ENCODE results near the gene HDAC10.

Gene HDAC10

GRCh38 chr22:50236731-50237409, 14.2 kb downstream of the HDAC10 start:
- DNase-seq (ENCODE audit: low spot score): no peak

GRCh38 chr22:50233223-50233622, 17.8 kb downstream of the HDAC10 start:
- DNase-seq (ENCODE audit: low spot score): no peak

DNA sequence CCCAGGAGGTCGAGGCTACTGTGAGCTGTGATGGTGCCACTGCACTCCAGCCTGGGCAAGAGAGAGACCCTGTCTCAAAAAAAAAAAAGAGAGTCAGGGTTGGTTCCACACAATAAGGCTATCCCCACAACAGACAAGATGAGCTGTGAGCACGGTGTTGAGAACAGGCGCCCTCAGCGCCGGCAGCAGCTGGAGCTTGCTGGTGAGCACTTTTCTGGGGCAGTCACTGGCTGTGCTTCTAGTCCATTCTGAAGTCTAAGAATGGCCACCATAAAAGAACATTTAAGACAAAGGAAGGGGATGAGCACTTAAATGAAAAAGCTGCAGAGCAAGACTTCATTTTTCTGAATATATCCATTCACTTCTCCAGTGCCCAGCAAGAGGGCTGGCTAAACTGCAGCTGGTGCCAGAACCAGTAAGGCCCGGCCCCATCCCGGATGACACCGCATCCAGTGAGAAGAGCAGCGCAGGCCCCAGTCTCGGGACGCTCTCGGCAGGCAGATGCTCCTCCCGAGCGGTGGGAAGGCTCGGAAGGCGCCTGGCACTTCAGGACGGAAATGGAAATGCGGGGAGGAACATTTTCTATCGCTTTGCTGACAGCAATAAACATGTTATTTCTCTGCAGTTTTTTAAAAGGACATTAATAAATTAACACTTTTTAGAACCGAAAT, 18.4 kb downstream of the HDAC10 start:
- no peak for DNase-seq (ENCODE audit: low spot score)

- no peak for DNase-seq (ENCODE audit: low spot score)
Observed at GRCh38 chr22:50229370-50229769, 21.7 kb downstream of the HDAC10 start.

DNA sequence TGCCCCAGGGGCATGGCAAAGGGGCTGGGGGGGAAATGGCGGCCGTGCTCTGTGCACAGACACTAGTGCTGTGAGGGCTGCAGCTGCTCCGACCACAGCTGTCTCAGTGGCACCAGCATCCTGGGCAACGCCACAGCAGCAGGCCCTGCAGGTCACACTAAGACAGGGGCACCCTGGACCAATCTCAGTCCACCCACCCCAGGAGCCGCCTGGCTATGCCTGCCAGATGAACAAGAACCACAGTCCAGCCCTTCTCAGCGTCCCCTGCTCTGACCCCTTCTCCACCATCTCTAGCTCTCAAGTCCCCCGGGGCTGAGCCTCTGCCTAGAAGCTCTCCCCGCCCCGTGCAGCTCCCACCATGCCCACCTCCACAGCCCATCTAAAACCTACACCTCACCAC, 22.7 kb downstream of the HDAC10 start:
- no peak for DNase-seq (ENCODE audit: low spot score)

DNA sequence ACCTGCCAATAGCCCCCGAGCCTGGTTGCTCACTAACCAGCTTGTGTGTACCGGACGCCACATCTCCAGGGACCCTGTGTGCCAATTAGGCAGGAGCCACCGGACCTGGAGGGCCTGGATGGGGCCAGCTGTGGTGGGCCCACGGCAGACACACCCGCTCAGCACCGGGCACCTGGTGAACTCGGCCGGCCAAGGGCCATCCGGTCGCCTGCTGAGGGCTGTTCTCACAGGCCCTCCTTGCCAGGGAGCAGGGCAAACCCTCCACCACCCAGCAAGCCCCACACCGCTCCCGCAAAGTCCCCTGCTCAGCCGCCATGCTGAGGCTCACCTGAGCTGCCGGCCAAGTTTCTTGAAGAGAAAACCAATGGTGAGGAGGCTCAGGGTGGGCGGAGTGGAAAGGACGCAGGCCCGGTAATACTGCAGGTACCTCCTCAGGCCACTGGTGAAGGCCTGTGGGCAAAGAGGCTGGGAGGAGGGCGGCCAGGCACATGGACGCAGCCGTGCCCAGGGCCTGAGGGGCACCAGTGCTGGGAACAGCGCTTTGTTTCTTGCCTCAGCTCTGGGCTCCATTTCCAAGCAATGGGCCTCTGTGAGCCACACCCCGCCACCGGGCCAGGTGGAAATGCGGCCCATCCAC, 23.4 kb downstream of the HDAC10 start:
- no peak for DNase-seq (ENCODE audit: low spot score)

DNA sequence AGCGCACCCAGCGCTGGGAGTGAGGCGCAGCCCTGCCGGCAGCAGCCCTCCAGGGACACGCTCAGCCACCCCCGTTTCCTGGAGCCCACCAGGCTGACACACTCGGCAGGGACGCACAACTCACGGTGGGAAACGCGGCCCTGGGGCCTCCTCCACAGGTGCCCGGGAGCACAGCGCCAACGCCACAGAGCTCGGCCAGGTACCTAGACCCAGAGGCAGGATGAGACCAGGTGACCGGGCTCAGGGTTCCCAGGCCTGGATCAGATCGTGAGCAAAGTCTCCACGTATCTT, 24.2 kb downstream of the HDAC10 start:
- DNase-seq (ENCODE audit: low spot score): no peak

DNA sequence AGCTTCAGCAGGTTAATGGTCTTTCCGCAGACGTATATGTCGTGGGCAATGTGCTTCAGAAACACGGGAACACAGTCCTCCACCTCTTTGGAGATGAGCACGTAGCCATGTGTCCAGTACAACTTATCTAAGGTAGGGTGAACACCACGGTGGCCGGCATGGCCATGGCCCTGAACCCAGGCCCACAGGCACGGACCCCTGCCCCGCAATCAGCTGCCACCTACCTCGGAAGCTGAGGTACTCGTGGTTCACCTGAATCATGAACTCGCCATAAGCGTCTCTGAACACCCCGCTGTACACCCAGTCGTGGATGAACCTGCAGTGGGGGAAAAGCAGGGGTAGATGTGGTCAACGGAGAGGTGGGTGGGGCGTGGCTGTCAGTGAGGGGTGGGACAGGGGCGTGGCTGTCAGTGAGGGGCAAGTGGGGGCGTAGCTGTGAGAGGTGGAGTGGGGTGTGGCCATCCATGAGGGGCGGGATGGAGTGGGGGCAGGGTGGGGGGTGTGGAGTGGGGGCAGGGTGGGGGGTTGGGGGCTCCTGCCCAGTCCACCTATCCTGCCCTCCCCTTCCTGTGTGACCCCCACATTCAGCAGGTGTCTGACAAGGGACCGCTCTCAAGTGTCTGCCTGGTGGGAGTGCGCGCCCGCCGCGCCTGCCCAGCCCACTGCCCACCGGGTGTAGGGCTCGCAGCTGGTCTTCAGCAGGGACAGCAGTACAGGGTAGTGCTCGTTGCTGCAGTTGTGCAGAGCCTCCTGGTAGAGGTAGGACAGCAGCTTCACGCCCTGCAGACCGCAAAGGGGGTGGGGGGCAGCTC, 24.8 kb downstream of the HDAC10 start:
- no peak for DNase-seq (ENCODE audit: low spot score)

DNA sequence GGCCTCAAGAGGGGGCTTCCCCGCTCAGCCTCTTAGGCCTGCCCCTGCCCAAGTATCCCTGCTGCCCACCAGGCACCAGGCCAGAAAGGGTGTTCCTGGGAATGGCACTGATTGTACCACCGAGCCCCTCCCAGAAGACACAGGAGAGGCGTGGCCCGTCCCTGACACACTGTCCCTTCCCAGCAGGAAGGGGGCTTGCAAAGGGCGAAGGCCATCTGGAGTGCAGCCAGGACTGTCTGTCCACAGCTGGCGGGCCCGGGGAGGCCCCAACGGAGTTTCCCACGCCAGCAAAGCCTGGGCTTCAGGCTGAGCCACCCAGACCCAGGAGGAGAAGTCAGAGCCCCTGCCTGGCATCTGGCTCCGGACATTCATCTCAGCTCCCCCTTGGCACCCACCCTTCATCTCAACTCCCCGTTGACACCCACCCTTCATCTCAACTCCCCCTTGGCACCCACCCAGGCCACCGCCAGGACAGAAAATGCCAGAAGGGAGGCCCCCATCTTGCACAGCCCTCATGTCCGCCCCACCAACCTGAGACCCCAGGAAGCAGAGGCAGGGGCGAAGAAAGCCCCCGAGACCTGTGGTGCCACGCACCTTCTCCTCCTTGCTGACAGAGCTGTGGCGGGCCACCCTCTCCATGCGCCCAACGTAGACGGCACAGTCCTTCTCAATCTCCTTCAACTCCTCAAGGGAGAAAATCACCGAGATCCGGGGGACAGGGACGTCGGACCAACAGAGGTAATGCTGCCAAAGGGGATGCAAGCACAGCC, 25.7 kb downstream of the HDAC10 start:
- DNase-seq (ENCODE audit: low spot score): no peak

DNA sequence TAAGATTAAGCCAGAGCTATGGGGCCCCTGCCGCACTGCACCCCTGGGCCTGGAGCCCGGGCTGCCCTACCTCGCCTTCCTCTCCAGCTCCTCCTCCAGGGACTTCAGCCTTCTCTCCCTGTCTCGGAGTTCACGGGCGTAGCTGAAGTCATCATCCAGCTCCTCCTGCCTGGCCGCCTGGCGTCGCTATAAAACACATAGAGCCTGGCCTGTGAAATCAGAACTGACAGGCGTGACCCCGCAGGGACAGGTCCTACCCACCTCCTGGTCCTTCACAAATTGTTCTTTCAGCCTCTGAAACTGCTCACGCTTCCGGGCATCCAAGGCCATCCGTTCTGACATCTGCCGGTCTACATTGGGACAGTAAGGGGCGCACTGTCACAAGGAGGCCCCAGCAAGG, 27.0 kb downstream of the HDAC10 start:
- no peak for DNase-seq (ENCODE audit: low spot score)

- DNase-seq (ENCODE audit: low spot score): no peak
Observed at GRCh38 chr22:50222508-50222907, 28.6 kb downstream of the HDAC10 start.

DNA sequence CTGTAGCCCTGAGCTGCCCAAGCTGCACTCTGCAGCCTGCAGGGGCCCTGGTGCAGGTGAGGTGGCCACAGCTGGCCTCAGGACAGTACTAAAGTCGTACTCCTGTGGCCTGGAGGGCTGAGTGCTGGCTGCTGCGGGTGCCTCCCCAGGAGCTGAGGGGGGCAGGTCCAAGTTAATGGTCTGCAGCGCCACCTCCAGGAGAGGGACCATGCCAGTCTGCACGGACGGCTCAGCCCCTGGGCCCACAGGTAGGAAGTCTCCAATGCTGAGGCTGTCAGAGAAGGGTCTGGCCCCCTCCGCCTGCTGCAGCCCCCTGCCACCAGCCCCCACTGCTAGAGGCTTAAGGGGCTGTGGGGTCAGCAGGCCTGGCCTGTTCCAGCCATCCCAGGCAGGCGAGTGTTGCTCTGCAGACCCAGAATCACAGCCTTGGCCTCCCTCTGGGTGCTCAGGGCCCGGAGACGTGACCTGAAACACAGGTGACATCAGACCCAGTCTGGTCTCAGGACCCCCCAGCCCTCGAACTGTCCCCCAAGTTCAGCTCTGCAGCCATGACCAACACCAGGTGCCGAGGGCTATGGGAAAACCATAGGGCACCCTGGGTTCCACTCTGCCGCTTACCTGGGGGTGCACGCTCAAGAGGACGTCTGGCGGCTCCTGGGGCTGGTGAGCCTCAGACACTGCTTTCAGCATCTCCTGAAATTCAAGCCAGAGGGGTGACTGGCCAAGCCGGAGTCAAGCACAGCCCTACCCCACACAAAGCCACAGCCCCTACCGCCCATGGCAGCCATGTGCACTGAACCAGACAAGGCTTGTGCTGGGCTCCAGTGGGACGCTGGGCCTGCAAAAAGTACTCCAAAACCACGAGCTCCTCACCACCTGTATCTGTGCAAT, 29.4 kb downstream of the HDAC10 start:
- no peak for DNase-seq (ENCODE audit: low spot score)

DNA sequence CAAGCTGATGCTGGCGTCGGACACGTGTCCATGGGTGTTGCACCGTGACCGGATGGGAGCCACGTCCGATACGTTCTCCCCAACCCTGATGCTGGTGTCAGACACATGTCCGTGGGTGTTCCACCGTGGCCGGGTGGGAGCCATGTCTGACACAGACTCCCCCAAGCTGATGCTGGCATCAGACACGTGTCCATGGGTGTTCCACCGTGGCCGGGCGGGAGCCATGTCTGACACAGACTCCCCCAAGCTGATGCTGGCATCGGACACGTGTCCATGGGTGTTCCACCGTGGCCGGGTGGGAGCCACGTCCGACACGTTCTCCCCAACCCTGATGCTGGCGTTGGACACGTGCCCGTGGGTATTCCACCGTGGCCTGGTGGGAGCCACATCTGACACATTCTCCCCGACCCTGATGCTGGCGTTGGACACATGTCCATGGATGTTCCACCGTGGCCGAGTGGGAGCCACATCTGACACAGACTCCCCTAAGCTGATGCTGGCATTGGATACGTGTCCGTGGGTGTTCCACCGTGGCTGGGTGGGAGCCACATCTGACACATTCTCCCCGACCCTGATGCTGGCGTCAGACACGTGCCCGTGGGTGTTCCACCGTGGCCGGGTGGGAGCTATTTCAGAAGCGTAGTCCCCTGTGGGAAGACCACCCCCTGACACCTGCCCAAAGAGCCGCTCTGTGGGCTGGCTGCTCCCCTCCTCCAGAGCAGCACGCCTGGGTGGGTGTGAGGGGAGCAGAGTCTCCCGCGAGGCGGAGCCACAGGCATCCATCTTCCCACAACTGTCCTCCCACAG, 30.3 kb downstream of the HDAC10 start:
- DNase-seq (ENCODE audit: low spot score): no peak

GRCh38 chr22:50219800-50220602, 31.1 kb downstream of the HDAC10 start:
- DNase-seq (ENCODE audit: low spot score): no peak

- peak; percentile 89 for DNase-seq (ENCODE audit: low spot score)
Observed at GRCh38 chr22:50218996-50219727, 31.9 kb downstream of the HDAC10 start.

DNA sequence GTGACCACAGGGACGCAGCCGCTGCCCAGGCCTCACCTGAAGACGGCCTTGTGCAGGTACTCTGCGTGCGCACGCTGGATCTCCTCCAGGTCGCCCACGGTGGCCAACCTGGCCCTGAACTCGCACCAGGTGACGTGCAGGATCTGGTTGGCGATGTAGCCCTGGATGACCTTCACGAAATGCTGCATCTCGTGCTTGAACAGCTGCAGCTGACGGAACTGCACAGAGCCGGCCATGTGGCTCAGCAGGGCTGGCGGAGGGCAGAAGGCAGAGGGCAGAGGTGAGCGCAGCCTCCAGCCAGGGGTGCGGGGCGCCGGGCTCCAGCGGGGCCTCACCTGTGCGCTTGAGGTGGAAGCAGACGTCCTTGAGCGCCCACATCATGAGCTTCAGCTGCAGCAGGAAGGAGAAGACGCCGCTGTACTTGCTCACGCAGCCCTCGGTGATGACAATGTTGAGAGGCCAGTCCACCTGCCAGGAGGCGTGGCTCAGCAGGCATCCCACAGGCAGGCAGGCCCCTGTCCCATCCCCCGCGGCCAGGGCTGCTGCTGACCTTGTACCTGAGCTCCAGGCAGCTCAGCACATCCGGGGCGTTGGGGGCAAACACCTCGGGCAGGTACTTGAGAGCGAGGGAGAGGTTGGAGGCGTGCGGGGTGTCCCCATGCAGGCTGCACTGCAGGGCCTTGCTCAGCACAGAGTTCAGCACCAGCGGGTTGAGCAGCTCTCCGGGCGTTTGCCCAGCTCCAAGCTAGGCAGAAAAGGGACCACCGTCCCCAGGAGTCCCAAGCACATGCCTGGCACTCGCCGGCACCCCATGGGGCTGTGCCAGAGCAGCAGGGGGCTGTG, 32.7 kb downstream of the HDAC10 start:
- no peak for DNase-seq (ENCODE audit: low spot score)

DNA sequence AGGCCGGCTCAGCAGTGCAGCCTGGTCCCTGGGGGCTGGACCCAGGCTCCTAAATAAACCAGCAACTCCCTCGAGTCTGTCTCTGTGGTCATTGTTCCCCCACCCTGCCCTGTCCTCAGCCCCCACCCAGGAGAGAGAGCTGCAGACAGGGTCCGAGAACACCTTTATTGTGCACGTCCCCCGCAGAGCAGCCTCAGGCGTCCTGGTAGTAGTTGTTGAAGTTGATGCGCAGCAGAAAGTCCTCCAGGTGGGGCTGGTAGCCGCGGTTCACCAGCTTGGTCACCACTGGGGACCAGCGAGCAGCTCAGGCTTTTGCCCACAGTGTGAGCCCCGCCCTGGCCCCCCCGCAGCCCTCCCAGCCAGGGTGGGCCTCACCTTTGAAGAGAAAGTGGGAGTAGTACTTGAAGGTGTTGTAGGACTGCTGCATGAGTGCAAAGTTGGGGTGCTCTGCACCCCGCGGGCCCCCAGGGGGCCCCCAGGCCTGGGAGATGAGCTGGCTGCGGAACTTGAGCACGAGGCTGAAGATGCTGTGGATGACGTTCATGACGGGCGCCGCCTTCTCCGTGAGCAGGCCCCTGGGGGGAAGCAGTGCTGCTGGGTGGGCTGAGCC, 33.4 kb downstream of the HDAC10 start:
- no peak for DNase-seq (ENCODE audit: low spot score)

All from AG20443 (cell line).